IMR-90 (cell line): ENCODE measurements around the gene STON2. TPM values are rescaled to one million over a fixed set of nuclear protein-coding genes. Genes with fewer than 3 reads are reported as not detected.

ENCODE experiments used
- ATAC-seq: fragments of 200-7000 bp; cut with Tn5 transposase; 2 replicates; pipeline ENCODE4 v1.9.1; 2020; ENCODE audit warnings: low read depth, mild to moderate bottlenecking, moderate library complexity
- BruUV-seq: library from RNA; stranded (reverse); fragments of 400-500 nt; replicated peaks from 2 replicates; lab custom pipeline; 2021; lab: Mats Ljungman, UMichigan
- CTCF ChIA-PET: fragments of 300-600 bp; formaldehyde crosslinking; extraction: SDS; loops from one replicate; lab custom pipeline; 2021; ENCODE audit warnings: antibody characterized with exemption; lab: Yijun Ruan, JAX
- POLR2A ChIA-PET: fragments of 300-600 bp; sonication (Branson Sonifier 250); formaldehyde crosslinking; loops from one replicate; lab custom pipeline; 2022; ENCODE audit warnings: antibody characterized with exemption; ENCODE audit not compliant: unreplicated experiment; lab: Charles Lee
- DNase-seq: peaks from one replicate; pipeline ENCODE4 v3.0.0; 2013
- H2AFZ ChIP-seq: replicated peaks from 2 replicates; pipeline ENCODE3; 2013; ENCODE audit warnings: low read length, mild to moderate bottlenecking; ENCODE audit not compliant: poor library complexity
- H2AK5ac ChIP-seq: 2 replicates; pipeline ENCODE4 v1.6.1; 2013; ENCODE audit warnings: low read depth, low read length, inconsistent platforms
- H2AK9ac ChIP-seq: replicated peaks from 2 replicates; pipeline ENCODE3; 2013; ENCODE audit warnings: mild to moderate bottlenecking, low read depth, low read length, moderate library complexity; ENCODE audit not compliant: poor library complexity
- H2BK120ac ChIP-seq: 2 replicates; pipeline ENCODE4 v1.6.1; 2013; ENCODE audit warnings: low read depth, low read length, inconsistent platforms
- H2BK15ac ChIP-seq: 3 replicates; pipeline ENCODE4 v1.6.1; 2013; ENCODE audit warnings: low read depth, low read length, inconsistent platforms
- H2BK20ac ChIP-seq: 2 replicates; pipeline ENCODE4 v1.6.1; 2013; ENCODE audit warnings: low read depth, mild to moderate bottlenecking, inconsistent platforms, low read length, moderate library complexity
- H2BK5ac ChIP-seq: 2 replicates; pipeline ENCODE4 v1.6.1; 2013; ENCODE audit warnings: mild to moderate bottlenecking, low read depth, low read length, inconsistent platforms; ENCODE audit not compliant: poor library complexity, severe bottlenecking
- H3K14ac ChIP-seq: replicated peaks from 2 replicates; pipeline ENCODE4 v1.6.1; 2013; ENCODE audit warnings: low read depth, low read length, inconsistent platforms
- H3K18ac ChIP-seq: 2 replicates; pipeline ENCODE4 v1.6.1; 2013; ENCODE audit warnings: low read depth, low read length, control low read depth
- H3K23ac ChIP-seq: 2 replicates; pipeline ENCODE4 v1.6.1; 2013; ENCODE audit warnings: low read depth, low read length, inconsistent platforms
- H3K27ac ChIP-seq: 2 replicates; pipeline ENCODE4 v1.5.1; 2013; ENCODE audit warnings: mild to moderate bottlenecking, control low read depth, low read length; ENCODE audit not compliant: insufficient read depth
- H3K27me3 ChIP-seq: 2 replicates; pipeline ENCODE4 v1.6.1; 2013; ENCODE audit warnings: low read length; ENCODE audit not compliant: control insufficient read depth, insufficient read depth
- H3K36me3 ChIP-seq: 2 replicates; pipeline ENCODE4 v1.6.1; 2013; ENCODE audit warnings: low read length, mixed read lengths; ENCODE audit not compliant: control insufficient read depth, insufficient read depth
- H3K4ac ChIP-seq: 2 replicates; pipeline ENCODE4 v1.6.1; 2013; ENCODE audit warnings: low read depth, low read length, inconsistent platforms
- H3K4me1 ChIP-seq: 2 replicates; pipeline ENCODE4 v1.6.1; 2013; ENCODE audit warnings: low read length, mixed read lengths; ENCODE audit not compliant: control insufficient read depth, insufficient read depth
- H3K4me2 ChIP-seq: 2 replicates; pipeline ENCODE4 v1.6.1; 2013; ENCODE audit warnings: low read depth, mild to moderate bottlenecking, control low read depth, low read length, moderate library complexity
- H3K4me3 ChIP-seq: 2 replicates; pipeline ENCODE4 v1.5.1; 2013; ENCODE audit warnings: low read depth, mild to moderate bottlenecking, control low read depth, low read length, moderate library complexity; ENCODE audit not compliant: insufficient read depth
- H3K56ac ChIP-seq: 2 replicates; pipeline ENCODE4 v1.6.1; 2013; ENCODE audit warnings: low read length, inconsistent platforms; ENCODE audit not compliant: insufficient read depth; ENCODE audit errors: extremely low read depth
- H3K79me1 ChIP-seq, 2 experiments: 2 replicates each; pipeline ENCODE4 v1.6.1; 2013; ENCODE audit warnings: low read length in 2 of 2, inconsistent platforms in 1 of 2, low read depth in 1 of 2
- H3K9ac ChIP-seq: 2 replicates; pipeline ENCODE4 v1.6.1; 2013; ENCODE audit warnings: low read depth, low read length, control low read depth
- H3K9me1 ChIP-seq: 2 replicates; pipeline ENCODE4 v1.6.1; 2013; ENCODE audit warnings: low read length, inconsistent platforms; ENCODE audit not compliant: insufficient read depth
- H3K9me3 ChIP-seq: 2 replicates; pipeline ENCODE4 v1.6.1; 2013; ENCODE audit warnings: low read length; ENCODE audit not compliant: control insufficient read depth, insufficient read depth
- H4K20me1 ChIP-seq: 2 replicates; pipeline ENCODE4 v1.6.1; 2013; ENCODE audit warnings: low read length, inconsistent platforms; ENCODE audit not compliant: insufficient read depth
- H4K5ac ChIP-seq: 2 replicates; pipeline ENCODE4 v1.6.1; 2013; ENCODE audit warnings: mild to moderate bottlenecking, low read depth, low read length, control low read depth
- H4K8ac ChIP-seq, 2 experiments: 2 replicates each; pipeline ENCODE4 v1.6.1; 2013; ENCODE audit warnings: low read depth in 2 of 2, low read length in 2 of 2, control low read depth in 1 of 2, inconsistent platforms in 1 of 2
- H4K91ac ChIP-seq: 2 replicates; pipeline ENCODE4 v1.6.1; 2013; ENCODE audit warnings: low read depth, low read length, inconsistent platforms; ENCODE audit not compliant: insufficient read depth
- BHLHE40 ChIP-seq: fragments of 150-350 bp; IDR thresholded peaks from 2 replicates; pipeline ENCODE4 v1.6.1; 2016; ENCODE audit warnings: mild to moderate bottlenecking, low read depth, low read length
- CTCF ChIP-seq: conservative IDR thresholded peaks from 2 replicates; pipeline ENCODE4 v1.5.1; 2012; ENCODE audit warnings: mild to moderate bottlenecking, low read depth, low read length, improper control_type of control experiment
- ELK1 ChIP-seq: fragments of 150-350 bp; IDR thresholded peaks from 2 replicates; pipeline ENCODE4 v1.6.1; 2016; ENCODE audit warnings: low read depth, mild to moderate bottlenecking, low read length, moderate library complexity, borderline replicate concordance
- FOS ChIP-seq: fragments of 150-350 bp; IDR thresholded peaks from 2 replicates; pipeline ENCODE4 v1.6.1; 2016; ENCODE audit warnings: low read depth, low read length
- MAFK ChIP-seq: IDR thresholded peaks from 2 replicates; pipeline ENCODE4 v1.6.1; 2012; ENCODE audit warnings: low read depth, low read length, improper control_type of control experiment
- MAZ ChIP-seq: IDR thresholded peaks from 2 replicates; pipeline ENCODE4 v1.6.1; 2012; ENCODE audit warnings: low read depth, mild to moderate bottlenecking, low read length, improper control_type of control experiment, moderate library complexity, borderline replicate concordance
- MXI1 ChIP-seq: IDR thresholded peaks from 2 replicates; pipeline ENCODE4 v1.6.1; 2012; ENCODE audit warnings: low read depth, mild to moderate bottlenecking, low read length, moderate library complexity, borderline replicate concordance
- NFE2L2 ChIP-seq: fragments of 150-350 bp; IDR thresholded peaks from 2 replicates; pipeline ENCODE4 v1.6.1; 2016; ENCODE audit warnings: low read depth, mild to moderate bottlenecking, low read length
- RAD21 ChIP-seq: IDR thresholded peaks from 2 replicates; pipeline ENCODE4 v1.6.1; 2012; ENCODE audit warnings: low read length, improper control_type of control experiment
- RCOR1 ChIP-seq: IDR thresholded peaks from 2 replicates; pipeline ENCODE4 v1.6.1; 2012; ENCODE audit warnings: mild to moderate bottlenecking, low read length, improper control_type of control experiment; ENCODE audit not compliant: insufficient replicate concordance
- RFX5 ChIP-seq: IDR thresholded peaks from 2 replicates; pipeline ENCODE4 v1.8.0; 2012; ENCODE audit warnings: low read depth, mild to moderate bottlenecking, low read length, moderate library complexity
- SMC3 ChIP-seq: fragments of 150-350 bp; IDR thresholded peaks from 2 replicates; pipeline ENCODE4 v1.6.1; 2016; ENCODE audit warnings: low read depth, mild to moderate bottlenecking, antibody characterized with exemption, low read length, moderate library complexity
- USF2 ChIP-seq: fragments of 150-350 bp; IDR thresholded peaks from 2 replicates; pipeline ENCODE4 v1.6.1; 2017; ENCODE audit warnings: mild to moderate bottlenecking, antibody characterized with exemption, low read length, low read depth
- WGBS, 2 experiments: methylation state at CpG; one replicate each; pipeline versions ENCODE4 v1.1.5 to v1.1.7; 2013; ENCODE audit warnings: missing lambda C conversion rate in 2 of 2; ENCODE audit not compliant: insufficient read length in 1 of 2; ENCODE audit errors: extremely low coverage in 2 of 2; 5-methylcytosine and 5-hydroxymethylcytosine counted together
- dilution Hi-C: fragments of 300-500 bp; cut with HindIII; formaldehyde crosslinking; loops from one replicate; pipeline ENCODE4 v1.14.3; 2018; ENCODE audit warnings: low sequenced_read_pairs; ENCODE audit not compliant: unreplicated experiment
- in situ Hi-C: fragments of 300-500 bp; cut with MboI; formaldehyde crosslinking; loops from 3 replicates; pipeline ENCODE4 v1.14.3; 2019; ENCODE audit warnings: low sequenced_read_pairs, inconsistent platforms, mixed read lengths
- intact Hi-C: fragments of 100-400 bp; cut with micrococcal nuclease; formaldehyde crosslinking; loops from 2 replicates; pipeline ENCODE4 v1.10.0; 2022
- polyA plus RNA-seq, 3 experiments: library from polyadenylated mRNA; depleted of rRNA; stranded (reverse); fragments of >200 nt; gene quantifications; 2 replicates each; pipeline ENCODE4 v1.2.3, GENCODE V29; 2012; ENCODE audit warnings: low replicate concordance in 1 of 3
- total RNA-seq: library from RNA; depleted of rRNA; stranded (reverse); fragments of >200 nt; gene quantifications from 2 replicates; pipeline ENCODE4 v1.2.3, GENCODE V29; 2012

Gene STON2
- total and polyA plus RNA-seq, 2 of the 4 experiments (the other 2 are of a cell fraction) = not detected

GRCh38 chr14:81302638-81303037, 97.5 kb downstream of the STON2 start:
- no peak overlapping the region for H2AFZ ChIP-seq
- no peak overlapping the region for H2BK20ac ChIP-seq
- no peak overlapping the region for H3K27ac ChIP-seq
- H2BK120ac ChIP-seq = no peak overlapping the region
- ATAC-seq (no peak), DNase-seq (no peak)
- no peak overlapping the region for H3K9ac ChIP-seq
- no TSS peak for BruUV-seq
- no peaks in the 10 kb centered on the region for H3K27me3 ChIP-seq
- no peak overlapping the region for H3K18ac ChIP-seq
- H3K4ac ChIP-seq = no peak overlapping the region
- H4K8ac ChIP-seq = no peak overlapping the region
- no peak overlapping the region for H2AK5ac ChIP-seq
- H3K79me1 ChIP-seq = no peaks in the 10 kb centered on the region
- TF ChIP-seq BHLHE40 (no peak), MXI1 (no peak), RFX5 (no peak), MAFK (no peak), ELK1 (no peak), CTCF (no peak), RAD21 (no peak), USF2 (no peak), MAZ (no peak), RCOR1 (no peak), SMC3 (no peak), FOS (no peak), NFE2L2 (no peak)
- H3K14ac ChIP-seq = no peak overlapping the region
- H3K4me1 ChIP-seq = no peaks in the 10 kb centered on the region
- no peak overlapping the region for H3K23ac ChIP-seq
- H4K5ac ChIP-seq = no peak overlapping the region
- no peak overlapping the region for H3K4me2 ChIP-seq
- in situ Hi-C loops (no loop called here), intact Hi-C loops (no loop called here), dilution Hi-C loops (no loop called here)
- ChIA-PET POLR2A (no interaction called here), CTCF (no interaction called here)
- H4K91ac ChIP-seq = no peak overlapping the region
- no peaks in the 10 kb centered on the region for H3K9me3 ChIP-seq
- no peak overlapping the region for H3K4me3 ChIP-seq
- 100% methylated on average over 1 of the region's 3 CpGs; no CpG with 5 or more reads in 1 of the 2 experiments for WGBS, 2 experiments
- H3K36me3 ChIP-seq = no peaks in the 10 kb centered on the region
- no peak overlapping the region for H2BK5ac ChIP-seq
- no peaks in the 10 kb centered on the region for H3K9me1 ChIP-seq
- H3K56ac ChIP-seq = no peak overlapping the region
- H2AK9ac ChIP-seq = no peak overlapping the region
- H4K20me1 ChIP-seq = no peaks in the 10 kb centered on the region
- H2BK15ac ChIP-seq = no peak overlapping the region
